ENCODE measurements around the gene PPY. TPM values are rescaled to one million over a fixed set of nuclear protein-coding genes. Genes with fewer than 3 reads are reported as not detected.

Gene PPY, protein sequence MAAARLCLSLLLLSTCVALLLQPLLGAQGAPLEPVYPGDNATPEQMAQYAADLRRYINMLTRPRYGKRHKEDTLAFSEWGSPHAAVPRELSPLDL
- not detected for total RNA-seq

- ATAC-seq (no peak), DNase-seq (no peak)
- peaks cover 7% of the 10 kb centered on the region for H3K27me3 Mint-ChIP-seq (ENCODE audit: low read depth)
- no peaks in the 10 kb centered on the region for H3K36me3 Mint-ChIP-seq (ENCODE audit: insufficient read depth)
- H3K4me3 Mint-ChIP-seq = no peak within 1 kb of the TSS
- peaks cover 11% of the 10 kb centered on the region for H3K4me1 Mint-ChIP-seq (ENCODE audit: low read depth)
- H3K9me3 Mint-ChIP-seq = no peaks in the 10 kb centered on the region
Observed at GRCh38 chr17:43942051-43942685, at the start of gene PPY. Gene PPY (minus strand): TSS chr17:43942476. CDS start chr17:43941654, 822 bp downstream.

DNA sequence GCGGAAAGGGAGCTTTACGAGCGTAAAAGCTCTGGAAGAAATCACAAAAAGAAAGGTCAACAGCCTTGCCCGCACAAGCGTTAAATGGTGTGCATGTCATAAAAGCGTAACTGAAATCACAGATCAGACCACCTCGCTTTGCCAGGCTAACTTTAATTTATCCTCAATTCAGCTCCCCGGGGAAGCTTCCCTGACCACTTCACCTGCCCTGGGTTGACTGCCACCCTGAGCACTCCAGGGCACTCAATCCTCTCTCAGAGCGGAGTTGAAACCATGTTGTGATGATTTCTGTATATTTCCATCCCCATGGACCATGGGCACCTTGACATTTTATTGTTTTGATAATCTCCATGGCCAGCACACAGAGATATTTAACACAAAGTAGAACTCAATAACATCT, 46.0 kb upstream of the PPY start:
- Mint-ChIP-seq H3K36me3 (ENCODE audit: insufficient read depth) (no peaks in the 10 kb centered on the region), H3K9me3 (no peaks in the 10 kb centered on the region), H3K4me1 (ENCODE audit: low read depth) (peaks cover 4% of the 10 kb centered on the region), H3K27me3 (ENCODE audit: low read depth) (peaks cover 24% of the 10 kb centered on the region), H3K4me3 (no peak overlapping the region)
- DNase-seq = no peak
- ATAC-seq = no peak

DNA sequence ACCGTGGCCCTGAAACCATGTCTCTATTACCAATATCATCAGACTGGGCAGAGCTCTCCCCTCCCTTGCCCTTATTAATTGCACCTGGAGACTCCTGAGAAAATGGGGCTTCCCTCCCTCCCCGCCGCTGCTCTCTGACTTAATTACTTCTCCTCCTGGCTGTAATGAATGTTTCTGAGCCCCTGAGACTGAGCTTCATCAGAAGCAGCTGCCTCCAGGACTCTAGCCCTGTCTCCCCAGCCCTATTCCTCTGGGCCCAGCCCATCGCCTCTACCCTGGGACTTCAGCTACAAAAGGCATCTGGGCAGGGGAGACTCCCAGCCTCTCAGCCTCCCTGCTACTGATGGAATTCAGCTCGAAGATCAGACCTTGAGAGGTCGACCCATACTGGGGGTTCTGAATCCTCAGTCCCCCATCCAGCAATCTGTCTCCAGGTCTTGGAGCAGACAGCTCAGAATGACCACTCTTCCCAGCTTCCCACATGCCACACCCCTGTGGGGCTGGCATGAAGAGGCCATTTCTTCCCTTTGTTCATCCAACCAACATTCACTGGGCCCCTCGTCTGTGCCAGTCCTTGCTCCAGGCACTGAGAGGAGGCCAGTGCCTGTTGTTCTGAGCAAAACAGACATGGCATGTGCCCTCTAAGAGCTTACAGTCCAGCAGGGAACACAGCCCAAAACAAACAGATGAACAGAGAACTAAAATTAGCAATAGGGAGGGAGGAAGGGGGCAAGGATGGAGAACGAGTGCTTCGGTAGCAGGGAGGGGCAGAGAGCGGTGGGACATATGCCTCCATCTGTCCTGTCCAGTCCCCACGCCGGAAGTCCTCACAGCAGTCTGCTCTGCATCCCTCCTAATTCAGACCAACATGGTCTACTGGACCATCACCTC, 45.1 kb upstream of the PPY start:
- Mint-ChIP-seq H3K4me3 (no peak overlapping the region), H3K4me1 (ENCODE audit: low read depth) (peaks cover 4% of the 10 kb centered on the region), H3K36me3 (ENCODE audit: insufficient read depth) (no peaks in the 10 kb centered on the region), H3K27me3 (ENCODE audit: low read depth) (peaks cover 33% of the 10 kb centered on the region), H3K9me3 (no peaks in the 10 kb centered on the region)
- DNase-seq (no peak), ATAC-seq (no peak)

- no peak for ATAC-seq
- Mint-ChIP-seq H3K36me3 (ENCODE audit: insufficient read depth) (no peaks in the 10 kb centered on the region), H3K4me3 (no peak overlapping the region), H3K4me1 (ENCODE audit: low read depth) (peaks cover 4% of the 10 kb centered on the region), H3K27me3 (ENCODE audit: low read depth) (peaks cover 40% of the 10 kb centered on the region), H3K9me3 (no peaks in the 10 kb centered on the region)
- DNase-seq = no peak
Observed at GRCh38 chr17:43986225-43986981, 44.1 kb upstream of the PPY start.

DNA sequence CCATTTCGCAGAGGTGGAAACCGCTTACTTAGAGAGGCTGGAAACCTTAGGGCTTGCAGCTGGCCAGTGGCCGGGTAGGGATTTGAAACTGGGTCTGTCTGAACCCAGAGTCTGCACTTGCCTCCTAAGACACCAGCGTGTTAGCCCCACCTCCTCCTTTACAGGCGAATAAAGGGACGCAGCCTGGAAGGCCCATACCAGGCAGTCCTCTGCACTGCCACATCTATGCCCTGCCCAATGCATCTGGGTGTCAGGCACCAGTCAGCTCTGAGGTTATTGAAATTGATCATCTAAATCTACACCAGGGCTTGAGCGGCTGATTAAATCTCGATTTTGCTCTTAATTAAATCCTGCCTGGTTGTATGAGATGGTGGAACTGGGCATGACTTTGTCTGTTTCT, 42.2 kb upstream of the PPY start:
- no peaks in the 10 kb centered on the region for H3K36me3 Mint-ChIP-seq (ENCODE audit: insufficient read depth)
- no peak overlapping the region for H3K4me3 Mint-ChIP-seq
- H3K27me3 Mint-ChIP-seq (ENCODE audit: low read depth) = peaks cover 50% of the 10 kb centered on the region
- ATAC-seq (no peak), DNase-seq (no peak)
- H3K9me3 Mint-ChIP-seq = no peaks in the 10 kb centered on the region
- H3K4me1 Mint-ChIP-seq (ENCODE audit: low read depth) = peaks cover 4% of the 10 kb centered on the region

GRCh38 chr17:43983515-43984411, 41.5 kb upstream of the PPY start:
- peak; percentile 57 to 61 for ATAC-seq
- DNase-seq = no peak
- H3K4me3 Mint-ChIP-seq = no peak overlapping the region
- peaks cover 4% of the 10 kb centered on the region for H3K4me1 Mint-ChIP-seq (ENCODE audit: low read depth)
- peaks cover 48% of the 10 kb centered on the region for H3K27me3 Mint-ChIP-seq (ENCODE audit: low read depth)
- H3K9me3 Mint-ChIP-seq = no peaks in the 10 kb centered on the region
- no peaks in the 10 kb centered on the region for H3K36me3 Mint-ChIP-seq (ENCODE audit: insufficient read depth)

DNA sequence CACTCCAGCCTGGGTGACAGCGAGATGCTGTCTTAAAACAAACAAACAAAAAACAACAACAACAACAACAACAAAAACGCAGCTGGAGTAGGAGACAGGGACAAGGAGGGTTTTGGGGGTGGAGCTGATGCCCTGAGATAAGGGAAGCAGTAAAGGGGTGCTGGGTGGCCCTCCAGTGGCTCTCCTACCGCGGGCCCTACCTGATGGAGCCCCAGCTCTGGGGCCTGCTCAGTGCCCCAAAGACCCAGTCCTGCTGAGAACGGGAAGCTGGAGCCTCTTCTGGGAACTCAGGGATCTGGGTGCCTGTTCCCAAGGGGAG, 40.9 kb upstream of the PPY start:
- Mint-ChIP-seq H3K36me3 (ENCODE audit: insufficient read depth) (no peaks in the 10 kb centered on the region), H3K4me1 (ENCODE audit: low read depth) (peaks cover 4% of the 10 kb centered on the region), H3K4me3 (no peak overlapping the region), H3K27me3 (ENCODE audit: low read depth) (peaks cover 47% of the 10 kb centered on the region), H3K9me3 (no peaks in the 10 kb centered on the region)
- no peak for DNase-seq
- ATAC-seq = peak in 1 of 2 donors; percentile 18

DNA sequence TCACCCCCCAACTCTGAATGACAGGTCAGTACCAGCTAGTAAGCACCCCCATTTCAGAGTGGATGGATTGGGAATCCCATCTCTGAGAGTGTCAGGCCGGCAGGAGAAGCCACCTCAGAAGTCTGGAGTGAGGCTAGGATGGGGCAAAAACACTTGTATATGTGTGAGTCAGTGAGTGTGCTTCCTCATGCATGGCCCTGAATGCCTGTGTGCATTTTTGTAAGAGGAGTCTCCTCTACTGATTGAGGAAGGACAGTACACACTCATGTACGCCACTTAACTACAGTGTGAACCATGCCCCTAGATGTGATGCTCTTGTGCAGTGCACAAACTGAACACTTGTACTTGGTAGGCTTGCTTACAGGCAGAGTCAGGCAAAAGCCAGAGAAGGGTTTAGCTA, 39.9 kb upstream of the PPY start:
- Mint-ChIP-seq H3K4me3 (no peak overlapping the region), H3K4me1 (ENCODE audit: low read depth) (peaks cover 4% of the 10 kb centered on the region), H3K27me3 (ENCODE audit: low read depth) (peaks cover 39% of the 10 kb centered on the region)

GRCh38 chr17:43979671-43980070, 37.4 kb upstream of the PPY start:
- H3K4me1 Mint-ChIP-seq (ENCODE audit: low read depth) = peaks cover 4% of the 10 kb centered on the region
- no peak for ATAC-seq
- H3K36me3 Mint-ChIP-seq (ENCODE audit: insufficient read depth) = no peaks in the 10 kb centered on the region
- DNase-seq = no peak
- no peaks in the 10 kb centered on the region for H3K9me3 Mint-ChIP-seq
- H3K27me3 Mint-ChIP-seq (ENCODE audit: low read depth) = peaks cover 34% of the 10 kb centered on the region
- H3K4me3 Mint-ChIP-seq = no peak overlapping the region

More for the DNA sequence above, 39.9 kb upstream of the PPY start:
- DNase-seq (no peak), ATAC-seq (no peak)
- Mint-ChIP-seq H3K9me3 (no peaks in the 10 kb centered on the region), H3K36me3 (ENCODE audit: insufficient read depth) (no peaks in the 10 kb centered on the region)

DNA sequence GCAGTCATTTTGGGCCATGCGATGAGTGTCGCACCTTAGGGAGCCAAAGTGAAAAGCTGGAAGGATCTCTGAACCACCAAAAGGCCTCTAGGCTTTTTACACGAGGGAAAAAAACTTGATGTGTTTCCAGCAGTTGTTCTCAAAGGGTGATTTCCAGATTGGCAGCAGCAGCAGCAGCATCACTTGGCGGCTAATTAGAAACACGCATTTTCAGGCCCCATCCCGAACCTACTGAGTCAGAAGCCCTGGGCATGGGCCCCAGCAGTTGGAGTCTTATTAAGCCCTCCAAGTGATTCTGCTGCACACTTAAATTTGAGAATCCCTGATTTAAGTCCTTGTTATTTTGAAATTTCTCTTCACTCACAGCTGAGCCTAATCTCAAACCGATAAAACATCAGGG, 36.7 kb upstream of the PPY start:
- Mint-ChIP-seq H3K4me3 (no peak overlapping the region), H3K9me3 (no peaks in the 10 kb centered on the region), H3K4me1 (ENCODE audit: low read depth) (no peaks in the 10 kb centered on the region), H3K36me3 (ENCODE audit: insufficient read depth) (no peaks in the 10 kb centered on the region), H3K27me3 (ENCODE audit: low read depth) (peaks cover 33% of the 10 kb centered on the region)
- DNase-seq = no peak
- ATAC-seq = no peak

GRCh38 chr17:43978078-43978477, 35.8 kb upstream of the PPY start:
- DNase-seq = no peak
- H3K9me3 Mint-ChIP-seq = no peaks in the 10 kb centered on the region
- no peak overlapping the region for H3K4me3 Mint-ChIP-seq
- ATAC-seq = no peak
- H3K36me3 Mint-ChIP-seq (ENCODE audit: insufficient read depth) = no peaks in the 10 kb centered on the region
- peaks cover 29% of the 10 kb centered on the region for H3K27me3 Mint-ChIP-seq (ENCODE audit: low read depth)
- H3K4me1 Mint-ChIP-seq (ENCODE audit: low read depth) = no peaks in the 10 kb centered on the region

DNA sequence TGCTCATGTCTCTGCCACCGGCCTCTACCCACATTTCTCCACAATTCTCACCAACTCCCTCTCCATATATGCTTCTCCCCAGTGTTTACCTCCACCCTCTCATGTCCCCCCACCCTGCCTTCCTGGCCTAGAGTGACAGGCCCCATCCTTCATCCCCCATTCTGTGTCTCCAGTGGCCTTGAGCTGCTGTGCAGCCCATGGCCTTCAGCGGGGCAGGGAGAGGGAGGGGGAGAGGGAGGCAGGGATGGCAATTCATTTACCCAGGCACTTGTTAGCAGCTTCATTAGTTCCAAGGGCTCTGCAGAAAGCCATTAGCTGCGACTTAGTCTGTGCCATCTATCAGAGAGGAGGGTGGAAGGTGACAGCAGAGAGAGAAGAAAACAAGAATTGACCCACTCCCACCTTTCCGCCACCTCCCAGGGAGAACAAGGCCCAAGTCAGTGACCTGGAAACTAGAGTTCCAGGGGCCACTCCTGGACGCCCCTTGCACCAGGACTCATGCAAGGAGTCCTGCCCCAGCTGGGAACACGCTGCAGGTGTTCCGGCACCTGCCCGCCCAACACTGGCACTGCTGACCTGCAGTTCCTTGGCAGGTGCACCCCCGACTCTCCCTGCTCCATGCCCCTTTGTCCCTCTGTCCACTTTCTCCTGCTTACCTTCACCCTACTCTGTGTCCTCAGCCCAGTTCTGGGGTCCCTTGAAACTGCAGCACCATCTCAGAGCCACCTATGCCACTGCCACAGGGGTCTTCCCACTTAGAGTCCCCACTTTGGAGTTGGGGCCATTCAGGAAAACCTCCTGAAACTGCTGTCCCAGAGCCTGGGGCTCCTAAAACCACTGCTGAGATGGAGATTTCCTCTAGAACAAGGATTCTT, 34.9 kb upstream of the PPY start:
- DNase-seq = no peak
- no peak for ATAC-seq
- H3K4me3 Mint-ChIP-seq = no peak overlapping the region
- H3K27me3 Mint-ChIP-seq (ENCODE audit: low read depth) = peaks cover 20% of the 10 kb centered on the region
- H3K36me3 Mint-ChIP-seq (ENCODE audit: insufficient read depth) = no peaks in the 10 kb centered on the region
- no peaks in the 10 kb centered on the region for H3K9me3 Mint-ChIP-seq
- no peaks in the 10 kb centered on the region for H3K4me1 Mint-ChIP-seq (ENCODE audit: low read depth)

GRCh38 chr17:43975898-43976297, 33.6 kb upstream of the PPY start:
- Mint-ChIP-seq H3K36me3 (ENCODE audit: insufficient read depth) (no peaks in the 10 kb centered on the region), H3K4me1 (ENCODE audit: low read depth) (peaks cover 5% of the 10 kb centered on the region), H3K4me3 (no peak overlapping the region), H3K27me3 (ENCODE audit: low read depth) (peaks cover 10% of the 10 kb centered on the region), H3K9me3 (no peaks in the 10 kb centered on the region)
- ATAC-seq (no peak), DNase-seq (no peak)

Data from activated T-cell treated with anti-CD3 and anti-CD28 coated beads, Interleukin-2, amount 50 U/mL, for 4 hours (primary cell).